HFF-Myc (cell line): ENCODE data around the gene GSC2.

Experiments used
- DNase-seq: peaks from one replicate; pipeline ENCODE4 v3.0.0-alpha.2; 2011; ENCODE audit warnings: low read depth; ENCODE audit errors: extremely low read depth
- H3K4me3 ChIP-seq: replicated peaks from 2 replicates; pipeline ENCODE4 v1.5.1; 2011; ENCODE audit warnings: low read depth, mild to moderate bottlenecking, control low read depth, low read length
- TF ChIP-seq, protein P1 (sequence below): IDR thresholded peaks from 2 replicates; pipeline ENCODE4 v1.5.1; 2012; ENCODE audit warnings: mild to moderate bottlenecking, low read depth, low read length, control low read depth; ENCODE audit errors: missing control alignments

GSC2 gene

DNA sequence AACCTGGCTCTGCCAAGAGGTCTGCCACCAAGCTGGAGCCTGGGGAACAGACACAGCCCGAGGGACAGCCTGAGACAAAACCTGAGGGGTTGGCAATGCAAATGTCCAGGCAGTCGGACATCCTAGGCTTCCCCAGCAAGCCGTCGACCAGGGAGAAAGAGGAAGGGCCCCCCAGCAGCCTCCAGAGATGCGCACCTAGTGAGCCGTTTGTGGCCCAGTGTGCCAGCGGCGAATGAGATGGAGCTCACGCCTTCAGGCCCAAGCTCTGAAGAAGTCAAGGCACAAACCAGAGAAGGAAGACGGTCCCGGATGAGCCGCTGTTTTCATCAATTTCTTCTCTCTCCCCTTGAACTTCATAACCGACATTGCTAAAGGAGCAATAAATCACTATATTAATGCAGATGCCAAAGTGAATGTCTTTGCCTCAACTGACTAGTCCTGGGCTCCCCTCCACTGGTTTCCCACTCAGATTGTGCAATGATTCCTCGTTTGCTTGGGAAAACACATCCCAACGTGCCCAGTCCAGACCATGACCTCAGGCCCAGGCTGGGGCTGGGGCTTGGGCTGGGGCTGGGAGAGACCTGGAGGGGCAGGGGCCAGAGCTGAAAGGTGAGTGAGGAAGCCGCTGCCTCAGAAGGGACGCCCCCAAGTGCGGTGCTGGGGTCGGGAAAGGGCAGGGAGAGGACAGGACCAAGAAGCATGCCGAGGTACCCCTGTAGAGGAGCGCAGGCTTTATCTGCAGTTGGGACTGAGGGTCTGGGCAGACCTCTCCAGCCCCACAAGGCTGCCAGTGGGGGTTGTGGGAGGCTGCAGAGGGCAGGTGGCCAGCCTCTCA lies 24.4 kb downstream of the GSC2 start:
- no peak overlapping the region for H3K4me3 ChIP-seq
- TF ChIP-seq, protein P1, sequence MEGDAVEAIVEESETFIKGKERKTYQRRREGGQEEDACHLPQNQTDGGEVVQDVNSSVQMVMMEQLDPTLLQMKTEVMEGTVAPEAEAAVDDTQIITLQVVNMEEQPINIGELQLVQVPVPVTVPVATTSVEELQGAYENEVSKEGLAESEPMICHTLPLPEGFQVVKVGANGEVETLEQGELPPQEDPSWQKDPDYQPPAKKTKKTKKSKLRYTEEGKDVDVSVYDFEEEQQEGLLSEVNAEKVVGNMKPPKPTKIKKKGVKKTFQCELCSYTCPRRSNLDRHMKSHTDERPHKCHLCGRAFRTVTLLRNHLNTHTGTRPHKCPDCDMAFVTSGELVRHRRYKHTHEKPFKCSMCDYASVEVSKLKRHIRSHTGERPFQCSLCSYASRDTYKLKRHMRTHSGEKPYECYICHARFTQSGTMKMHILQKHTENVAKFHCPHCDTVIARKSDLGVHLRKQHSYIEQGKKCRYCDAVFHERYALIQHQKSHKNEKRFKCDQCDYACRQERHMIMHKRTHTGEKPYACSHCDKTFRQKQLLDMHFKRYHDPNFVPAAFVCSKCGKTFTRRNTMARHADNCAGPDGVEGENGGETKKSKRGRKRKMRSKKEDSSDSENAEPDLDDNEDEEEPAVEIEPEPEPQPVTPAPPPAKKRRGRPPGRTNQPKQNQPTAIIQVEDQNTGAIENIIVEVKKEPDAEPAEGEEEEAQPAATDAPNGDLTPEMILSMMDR, result no peak
- DNase-seq, result no peak

DNA sequence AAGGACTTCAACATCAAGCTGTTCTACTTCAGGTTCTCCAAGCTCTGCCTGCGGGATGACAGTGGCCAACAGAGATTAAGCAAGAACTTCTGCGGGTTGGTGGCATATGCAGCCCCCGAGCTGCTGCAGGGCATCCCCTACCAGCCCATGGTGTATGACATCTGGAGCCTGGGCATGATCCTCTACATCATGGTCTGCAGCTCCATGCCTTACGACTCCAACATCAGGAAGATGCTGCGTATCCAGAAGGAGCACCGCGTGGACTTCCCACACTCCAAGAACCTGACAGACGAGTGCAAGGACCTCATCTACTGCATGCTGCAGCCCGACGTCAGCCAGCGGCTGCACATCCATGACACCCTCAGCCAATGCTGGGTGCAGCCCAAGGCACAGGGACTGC lies 25.1 kb downstream of the GSC2 start:
- TF ChIP-seq, protein P1, result no peak
- no peak for DNase-seq
- H3K4me3 ChIP-seq, result no peak overlapping the region

DNA sequence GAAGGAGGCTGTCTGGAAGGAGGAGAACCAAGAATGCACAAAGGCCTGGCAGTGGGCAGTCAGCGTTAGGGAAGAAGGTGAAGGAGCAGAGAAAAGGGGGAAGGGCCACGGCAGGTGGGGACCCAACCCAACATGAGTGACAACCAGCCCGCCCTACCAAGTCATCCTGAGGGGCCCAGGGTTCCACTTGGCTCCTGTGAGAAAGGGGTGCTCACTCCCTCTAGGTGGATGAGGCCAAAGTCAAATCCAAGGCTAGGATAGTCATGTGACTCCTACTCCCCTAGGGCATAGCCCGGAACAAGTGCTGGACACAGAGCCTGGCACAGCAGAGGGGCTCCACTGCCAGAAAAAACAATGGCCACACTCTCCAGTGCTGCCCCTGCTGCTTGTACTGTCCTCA lies 25.7 kb downstream of the GSC2 start:
- DNase-seq, result no peak
- TF ChIP-seq, protein P1, result no peak
- H3K4me3 ChIP-seq, result no peak overlapping the region

DNA sequence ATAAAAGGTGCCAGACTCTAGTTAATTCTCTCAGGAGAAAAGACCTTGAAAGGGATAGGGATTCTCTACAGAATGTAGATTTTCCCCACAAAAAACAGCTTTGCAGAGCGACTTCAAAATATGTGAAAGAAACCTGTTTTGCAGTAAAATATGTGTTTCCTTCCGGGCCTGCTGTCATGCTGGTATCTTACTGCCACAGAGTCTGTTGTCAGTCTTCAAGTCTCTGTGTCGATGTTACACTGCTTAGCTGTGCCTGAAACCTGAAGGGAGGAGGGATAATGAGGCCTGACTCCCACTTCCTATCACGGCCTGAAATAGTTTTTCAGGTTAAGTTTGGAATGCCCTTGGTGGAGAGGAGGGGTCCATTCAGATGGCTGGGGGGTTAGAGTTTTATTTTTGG lies 26.2 kb downstream of the GSC2 start:
- DNase-seq, result no peak
- H3K4me3 ChIP-seq, result no peak overlapping the region
- TF ChIP-seq, protein P1, result no peak

DNA sequence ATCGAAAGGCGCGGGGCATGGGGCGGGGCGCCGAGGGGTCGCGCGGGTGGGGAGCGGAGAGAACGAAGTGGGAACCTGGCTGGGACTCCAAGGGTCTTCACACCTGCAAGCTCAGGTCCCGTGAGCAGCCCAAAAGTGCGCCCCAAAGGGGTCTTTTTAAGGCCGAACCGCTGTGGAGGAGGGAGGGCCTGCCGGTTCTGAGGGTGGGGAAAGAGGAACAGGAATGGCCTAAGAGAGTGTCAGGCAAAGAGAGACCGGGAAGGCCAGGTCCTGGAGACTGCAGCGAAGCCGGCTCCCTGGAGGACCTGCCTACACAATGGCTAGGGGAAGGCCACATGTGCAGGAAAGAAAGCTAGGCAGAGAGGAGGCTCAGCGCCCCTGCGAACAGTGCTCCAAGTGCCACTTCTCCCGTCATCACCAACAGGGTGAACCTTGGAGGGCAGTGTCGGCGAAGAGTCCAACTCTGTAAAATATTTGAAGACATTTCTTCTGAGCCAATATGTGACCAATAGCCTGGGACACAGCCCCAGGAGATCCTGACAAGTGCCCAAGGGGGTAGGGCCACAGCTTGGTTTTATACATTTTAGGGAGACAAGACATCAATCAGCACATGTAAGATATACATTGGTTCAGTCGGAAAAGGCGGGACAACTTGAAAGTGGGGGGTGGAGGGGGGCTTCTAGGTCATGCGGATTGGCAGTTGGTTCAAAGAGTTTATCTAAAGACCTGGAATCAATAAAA lies 27.2 kb downstream of the GSC2 start:
- TF ChIP-seq, protein P1, result no peak
- no peak for DNase-seq
- peak overlapping the region; percentile 82 for H3K4me3 ChIP-seq

DNA sequence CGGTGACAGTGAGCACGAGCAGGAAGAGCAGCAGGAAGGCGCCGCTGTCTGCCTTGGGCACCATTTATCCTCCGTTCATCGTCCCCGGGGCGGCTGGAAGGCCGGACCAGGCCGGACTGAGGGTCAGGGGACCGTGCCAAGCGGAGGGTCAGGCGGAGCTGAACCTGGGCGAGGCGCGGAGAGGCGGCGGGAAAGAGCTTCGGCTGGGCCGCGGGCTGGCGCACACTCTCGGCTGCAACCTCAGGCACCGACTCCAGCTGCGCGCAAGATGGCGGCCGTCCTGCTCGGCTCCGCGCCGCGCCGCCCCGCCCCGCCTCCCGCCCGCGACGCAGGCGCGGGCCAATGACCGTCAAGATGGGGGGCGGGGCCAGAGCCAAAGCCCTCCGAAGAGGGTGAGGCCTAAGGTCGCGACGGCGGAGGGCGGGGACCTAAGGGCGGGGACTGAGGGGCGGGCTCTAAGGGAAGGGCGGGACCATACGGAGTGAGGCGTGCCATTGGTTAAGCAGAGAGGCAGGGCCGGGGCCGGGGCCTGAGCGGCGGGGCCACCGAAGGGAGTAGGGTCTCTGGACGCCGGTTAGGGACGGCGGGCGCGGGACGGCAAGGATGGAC lies 27.8 kb downstream of the GSC2 start, which contains the start of gene DGCR2:
Gene DGCR2, minus strand, starts transcription at position 270 of the 609 bp plus-strand sequence. Its CDS starts 206 bp downstream, at position 64.
- H3K4me3 ChIP-seq, result peak within 1 kb of the TSS; percentile 82
- TF ChIP-seq, protein P1, result no peak
- peak; percentile 70 for DNase-seq
